Measurements from ENCODE around the gene MACROD2.

The MACROD2 gene

GRCh38 chr20:15603978-15604805 is 1608.9 kb downstream of the MACROD2 start:
- TF ChIP-seq, protein P1, sequence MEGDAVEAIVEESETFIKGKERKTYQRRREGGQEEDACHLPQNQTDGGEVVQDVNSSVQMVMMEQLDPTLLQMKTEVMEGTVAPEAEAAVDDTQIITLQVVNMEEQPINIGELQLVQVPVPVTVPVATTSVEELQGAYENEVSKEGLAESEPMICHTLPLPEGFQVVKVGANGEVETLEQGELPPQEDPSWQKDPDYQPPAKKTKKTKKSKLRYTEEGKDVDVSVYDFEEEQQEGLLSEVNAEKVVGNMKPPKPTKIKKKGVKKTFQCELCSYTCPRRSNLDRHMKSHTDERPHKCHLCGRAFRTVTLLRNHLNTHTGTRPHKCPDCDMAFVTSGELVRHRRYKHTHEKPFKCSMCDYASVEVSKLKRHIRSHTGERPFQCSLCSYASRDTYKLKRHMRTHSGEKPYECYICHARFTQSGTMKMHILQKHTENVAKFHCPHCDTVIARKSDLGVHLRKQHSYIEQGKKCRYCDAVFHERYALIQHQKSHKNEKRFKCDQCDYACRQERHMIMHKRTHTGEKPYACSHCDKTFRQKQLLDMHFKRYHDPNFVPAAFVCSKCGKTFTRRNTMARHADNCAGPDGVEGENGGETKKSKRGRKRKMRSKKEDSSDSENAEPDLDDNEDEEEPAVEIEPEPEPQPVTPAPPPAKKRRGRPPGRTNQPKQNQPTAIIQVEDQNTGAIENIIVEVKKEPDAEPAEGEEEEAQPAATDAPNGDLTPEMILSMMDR (IDR thresholded peaks at IDR 0.05; ENCODE audit: borderline replicate concordance, insufficient read depth, low read depth, low read length): no peak

DNA sequence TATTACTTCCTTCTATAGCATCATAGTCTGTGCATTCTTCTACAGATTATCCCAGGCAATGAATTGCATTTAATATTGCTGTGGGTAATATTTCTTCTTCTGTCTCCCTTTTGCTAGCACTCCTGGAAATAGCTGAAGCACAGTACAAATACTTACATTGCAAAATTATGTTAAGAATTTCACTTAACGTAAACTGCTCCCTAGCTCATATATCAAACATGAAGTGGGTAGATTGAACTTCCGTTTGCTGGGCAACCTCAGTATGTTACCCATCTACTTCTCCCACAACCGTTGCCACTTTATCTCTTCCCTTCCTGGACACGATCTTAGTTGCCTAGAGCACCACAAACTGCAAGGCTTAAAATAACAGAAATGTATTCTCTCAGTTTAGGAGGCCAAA is 1614.6 kb downstream of the MACROD2 start:
- TF ChIP-seq, protein P1 (IDR thresholded peaks at IDR 0.05; ENCODE audit: borderline replicate concordance, insufficient read depth, low read depth, low read length): no peak
- no peak overlapping the region for H3K4me3 ChIP-seq (ENCODE audit: low read depth, low read length)

More at GRCh38 chr20:15603978-15604805, 1608.9 kb downstream of the MACROD2 start:
- H3K4me3 ChIP-seq (ENCODE audit: low read depth, low read length): no peak overlapping the region

DNA sequence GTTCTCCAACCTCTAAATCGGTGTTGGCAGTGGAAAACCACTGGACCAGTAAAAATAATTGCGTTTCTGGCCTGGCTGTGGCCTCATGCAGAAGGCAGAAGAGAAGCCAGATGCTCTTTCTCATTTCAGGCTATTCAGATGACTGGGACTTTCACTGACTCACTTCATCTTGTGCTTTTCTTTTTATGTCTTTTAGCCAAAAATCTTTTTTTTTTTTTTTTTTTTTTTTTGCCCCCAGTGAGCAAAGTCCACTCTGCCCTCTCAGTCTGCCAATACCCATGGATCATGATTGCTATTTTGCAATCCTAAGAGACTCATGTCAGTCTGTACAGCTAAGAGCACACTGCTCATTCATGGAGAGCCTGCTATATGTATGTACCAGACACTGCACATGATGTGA is 1615.5 kb downstream of the MACROD2 start:
- no peak overlapping the region for H3K4me3 ChIP-seq (ENCODE audit: low read depth, low read length)
- TF ChIP-seq, protein P1 (IDR thresholded peaks at IDR 0.05; ENCODE audit: borderline replicate concordance, insufficient read depth, low read depth, low read length): no peak

DNA sequence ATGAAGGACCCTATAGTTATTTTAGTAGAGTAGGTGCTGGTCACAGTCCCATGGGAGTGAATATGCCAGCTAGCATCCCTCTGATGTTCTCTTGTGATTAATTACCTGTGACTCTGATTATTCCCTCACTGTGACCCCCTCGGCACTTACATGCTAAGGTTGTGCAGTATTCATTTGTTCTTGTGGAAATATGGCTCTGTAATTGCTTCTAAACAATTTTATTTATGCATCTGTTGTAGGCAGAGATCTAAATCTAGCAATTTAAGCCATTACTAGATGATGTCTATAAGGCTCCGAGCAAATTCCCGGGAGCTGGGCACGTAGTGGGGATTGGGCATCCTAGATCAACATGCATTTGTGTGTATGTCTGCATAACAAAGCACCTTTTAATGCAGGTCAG is 1616.2 kb downstream of the MACROD2 start:
- TF ChIP-seq, protein P1 (IDR thresholded peaks at IDR 0.05; ENCODE audit: borderline replicate concordance, insufficient read depth, low read depth, low read length): no peak
- no peak overlapping the region for H3K4me3 ChIP-seq (ENCODE audit: low read depth, low read length)

- TF ChIP-seq, protein P1 (IDR thresholded peaks at IDR 0.05; ENCODE audit: borderline replicate concordance, insufficient read depth, low read depth, low read length): no peak
These were observed 1616.9 kb downstream of the MACROD2 start for GRCh38 chr20:15612198-15612597.

DNA sequence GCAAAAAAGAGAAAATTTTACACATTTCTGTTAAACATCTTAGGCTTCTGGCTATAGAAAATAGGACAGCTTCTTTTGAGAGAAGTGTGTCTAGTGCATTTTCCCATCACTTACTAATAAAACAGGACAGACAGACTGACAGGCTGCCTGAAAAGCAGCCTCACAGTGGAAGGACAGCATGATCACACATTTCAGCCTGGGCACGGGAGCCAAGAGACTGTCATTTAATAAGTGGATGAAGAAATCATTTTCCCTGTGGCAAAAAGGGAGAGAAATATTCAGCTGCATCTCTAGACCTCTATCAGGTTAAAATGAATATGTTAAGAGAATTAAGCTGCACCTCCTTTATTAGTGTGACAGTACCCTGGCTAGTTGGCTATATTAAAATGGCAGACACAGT is 1617.5 kb downstream of the MACROD2 start:
- no peak overlapping the region for H3K4me3 ChIP-seq (ENCODE audit: low read depth, low read length)
- TF ChIP-seq, protein P1 (IDR thresholded peaks at IDR 0.05; ENCODE audit: borderline replicate concordance, insufficient read depth, low read depth, low read length): no peak

More at GRCh38 chr20:15612198-15612597, 1616.9 kb downstream of the MACROD2 start:
- no peak overlapping the region for H3K4me3 ChIP-seq (ENCODE audit: low read depth, low read length)

DNA sequence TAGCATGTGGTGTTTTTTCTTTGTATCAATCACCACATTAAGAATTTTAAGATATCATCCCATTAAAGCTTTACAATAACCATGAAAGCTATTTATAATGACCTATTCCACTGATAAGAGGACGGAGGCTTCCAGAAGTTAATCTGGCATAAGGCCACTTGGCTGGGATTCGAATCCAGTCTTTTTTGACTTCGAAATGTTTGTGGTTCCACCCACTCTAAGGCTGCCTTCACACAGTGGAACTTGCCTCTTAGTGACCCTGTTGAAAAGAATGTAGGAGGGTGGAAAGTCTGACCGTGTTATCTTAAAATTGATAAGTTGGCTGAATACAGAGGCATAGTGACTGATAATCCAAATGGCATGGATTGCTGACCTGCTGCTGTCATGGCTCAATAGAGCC is 1618.2 kb downstream of the MACROD2 start:
- H3K4me3 ChIP-seq (ENCODE audit: low read depth, low read length): no peak overlapping the region
- TF ChIP-seq, protein P1 (IDR thresholded peaks at IDR 0.05; ENCODE audit: borderline replicate concordance, insufficient read depth, low read depth, low read length): no peak

All from GM12875 (cell line).